Measurements from ENCODE around the gene KIRREL2.
"Not testable (repeated sequence)": the region's sequence is repeated elsewhere in the genome, so short reads cannot be mapped to it uniquely, and the experiment has no call there.

Gene KIRREL2

DNA sequence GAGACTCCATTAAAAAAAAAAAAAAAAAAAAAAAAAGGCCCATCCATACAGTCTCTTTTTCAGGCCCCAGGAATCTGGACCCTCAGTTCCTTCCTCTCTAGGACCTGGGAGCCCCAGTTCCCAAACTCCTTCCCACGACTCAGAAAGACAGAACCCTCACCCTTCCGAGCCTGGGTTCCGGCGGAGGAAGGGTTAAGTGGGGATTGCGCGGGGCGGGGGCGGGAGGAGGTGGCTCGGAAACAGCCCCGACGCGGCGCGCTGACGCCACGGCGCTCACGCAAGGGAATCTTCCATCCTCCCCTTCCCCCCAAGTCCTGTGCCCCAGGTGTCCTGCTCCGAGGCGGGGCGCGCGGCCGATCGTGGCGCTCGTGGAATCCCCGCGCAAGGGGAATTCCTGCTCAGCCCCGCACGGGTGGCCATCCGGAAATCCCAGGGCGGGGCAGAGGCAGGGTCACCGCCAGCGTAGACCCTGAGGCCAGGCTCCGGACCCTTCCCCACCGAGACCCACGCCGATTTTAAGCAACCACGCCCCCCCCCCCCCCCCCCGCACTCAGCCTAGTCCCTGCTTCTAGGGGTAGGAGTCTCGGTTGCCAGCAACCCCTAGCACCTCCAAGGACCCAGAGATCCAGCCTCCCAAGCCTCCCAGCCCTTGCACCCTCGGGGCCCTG lies 43.0 kb downstream of the KIRREL2 start:
- peak; percentile 82 for DNase-seq (ENCODE audit: low read depth)

DNA sequence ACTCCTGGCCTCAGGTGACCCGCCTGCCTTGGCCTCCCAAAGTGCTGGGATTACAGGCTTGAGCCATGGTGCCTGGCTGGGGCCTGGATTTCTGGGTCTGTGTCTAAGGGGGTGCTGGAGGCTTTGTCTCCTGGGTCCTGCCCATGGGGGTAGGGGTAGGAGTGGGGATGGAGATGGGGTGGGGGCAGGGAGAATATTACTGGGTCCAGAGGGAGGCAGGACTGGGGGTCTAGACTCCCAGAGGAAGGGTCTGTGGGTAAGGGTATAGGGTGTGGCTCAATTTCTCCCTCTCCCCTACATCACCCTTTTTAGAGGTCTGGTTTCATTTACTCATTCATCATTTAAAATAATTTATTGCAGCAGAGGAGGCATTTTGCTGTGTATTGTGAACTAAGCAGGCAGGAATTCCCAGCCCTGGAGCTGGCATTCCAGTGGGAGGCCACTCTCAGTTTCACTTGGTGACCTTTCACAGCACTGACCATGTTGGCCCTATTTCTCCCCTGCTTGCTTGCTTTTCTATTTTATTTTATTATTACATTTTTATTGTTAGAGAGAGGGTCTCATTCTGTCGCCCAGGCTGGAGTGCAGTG lies 44.4 kb downstream of the KIRREL2 start:
- no peak for DNase-seq (ENCODE audit: low read depth)

DNA sequence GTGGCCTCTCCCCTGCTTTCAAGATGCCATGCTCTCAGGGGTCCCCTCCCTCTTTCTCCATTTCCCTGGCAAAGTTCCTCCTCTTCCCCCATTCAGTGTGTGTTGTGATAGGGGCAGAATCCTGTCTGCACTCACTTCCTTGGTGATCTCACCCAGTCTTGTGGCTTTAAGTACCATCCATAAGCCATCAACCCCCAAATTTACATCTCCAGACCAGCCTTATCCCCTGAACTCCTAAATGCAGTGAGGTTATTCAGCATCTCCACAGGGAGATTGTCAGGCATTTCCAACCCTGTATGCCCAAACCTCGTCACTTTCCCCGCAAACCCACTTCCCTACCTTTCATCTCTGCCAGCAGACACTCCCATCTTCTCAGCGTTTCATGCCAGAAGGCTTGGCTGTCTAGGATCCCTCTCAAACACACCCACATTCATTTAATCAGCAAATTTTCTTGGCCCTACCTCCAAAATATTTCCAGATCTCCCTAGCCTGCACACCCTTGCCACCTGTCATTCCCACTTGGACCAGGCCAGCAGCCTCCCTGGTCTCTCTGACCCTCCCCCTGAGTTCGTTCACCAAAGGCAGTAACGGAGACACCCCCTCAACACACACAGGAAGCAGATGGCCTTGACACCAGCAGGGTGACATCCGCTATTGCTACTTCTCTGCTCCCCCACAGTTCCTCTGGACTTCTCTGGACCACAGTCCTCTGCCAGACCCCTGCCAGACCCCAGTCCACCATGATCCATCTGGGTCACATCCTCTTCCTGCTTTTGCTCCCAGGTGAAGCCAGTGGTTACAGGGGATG lies 45.3 kb downstream of the KIRREL2 start, which contains the start of gene HCST:
Gene HCST, plus strand, starts transcription at position 676 of the 808 bp plus-strand sequence. Its CDS starts 65 bp downstream, at position 741.
- DNase-seq (ENCODE audit: low read depth) = no peak

DNA sequence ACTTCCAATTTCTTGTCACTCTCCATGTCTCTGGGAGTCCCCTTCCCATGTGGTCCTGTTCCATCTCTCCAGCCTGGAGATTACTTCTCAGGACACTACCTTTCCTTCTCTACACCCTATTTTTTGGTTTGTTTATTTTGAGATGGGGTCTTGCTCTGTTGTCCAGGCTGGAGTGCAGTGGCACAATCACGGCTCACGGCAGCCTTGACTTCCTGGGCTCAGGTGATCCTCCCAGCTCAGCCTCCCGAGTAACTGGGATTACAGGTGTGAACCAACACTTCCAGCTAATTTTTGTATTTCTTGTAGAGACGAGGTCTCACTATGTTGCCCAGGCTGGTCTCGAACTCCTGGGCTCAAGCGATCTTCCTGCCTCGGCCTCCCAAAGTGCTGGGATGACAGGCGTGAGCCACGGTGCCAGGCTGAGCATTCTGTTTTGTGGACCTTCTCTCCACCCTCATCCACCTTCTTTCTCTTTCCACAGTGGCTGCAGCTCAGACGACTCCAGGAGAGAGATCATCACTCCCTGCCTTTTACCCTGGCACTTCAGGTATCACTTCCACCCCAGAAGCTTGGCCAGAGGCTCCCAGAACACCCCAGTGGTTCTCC lies 46.3 kb downstream of the KIRREL2 start:
- DNase-seq (ENCODE audit: low read depth) = no peak

DNA sequence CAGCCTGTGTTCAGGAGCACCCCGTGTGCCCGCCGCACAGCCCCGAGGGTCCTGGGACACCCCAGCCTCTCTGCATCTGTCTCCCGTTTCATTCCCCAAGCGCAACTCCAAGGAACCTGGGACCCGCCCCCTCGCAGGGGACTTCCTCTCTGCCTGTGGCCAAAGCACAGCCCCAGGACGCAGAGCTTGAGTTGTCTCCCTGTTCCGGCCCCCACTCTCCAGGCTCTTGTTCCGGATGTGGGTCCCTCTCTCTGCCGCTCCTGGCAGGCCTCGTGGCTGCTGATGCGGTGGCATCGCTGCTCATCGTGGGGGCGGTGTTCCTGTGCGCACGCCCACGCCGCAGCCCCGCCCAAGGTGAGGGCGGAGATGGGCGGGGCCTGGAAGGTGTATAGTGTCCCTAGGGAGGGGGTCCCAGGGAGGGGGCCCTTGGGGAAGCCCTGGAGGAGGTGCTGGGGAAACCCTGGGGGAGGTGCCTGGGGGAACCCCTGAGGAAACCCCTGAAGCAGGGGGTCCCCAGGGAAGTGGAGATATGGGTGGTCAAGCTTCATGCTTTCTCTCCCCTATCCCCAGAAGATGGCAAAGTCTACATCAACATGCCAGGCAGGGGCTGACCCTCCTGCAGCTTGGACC lies 47.0 kb downstream of the KIRREL2 start:
- peak; percentile 86 for DNase-seq (ENCODE audit: low read depth)

DNA sequence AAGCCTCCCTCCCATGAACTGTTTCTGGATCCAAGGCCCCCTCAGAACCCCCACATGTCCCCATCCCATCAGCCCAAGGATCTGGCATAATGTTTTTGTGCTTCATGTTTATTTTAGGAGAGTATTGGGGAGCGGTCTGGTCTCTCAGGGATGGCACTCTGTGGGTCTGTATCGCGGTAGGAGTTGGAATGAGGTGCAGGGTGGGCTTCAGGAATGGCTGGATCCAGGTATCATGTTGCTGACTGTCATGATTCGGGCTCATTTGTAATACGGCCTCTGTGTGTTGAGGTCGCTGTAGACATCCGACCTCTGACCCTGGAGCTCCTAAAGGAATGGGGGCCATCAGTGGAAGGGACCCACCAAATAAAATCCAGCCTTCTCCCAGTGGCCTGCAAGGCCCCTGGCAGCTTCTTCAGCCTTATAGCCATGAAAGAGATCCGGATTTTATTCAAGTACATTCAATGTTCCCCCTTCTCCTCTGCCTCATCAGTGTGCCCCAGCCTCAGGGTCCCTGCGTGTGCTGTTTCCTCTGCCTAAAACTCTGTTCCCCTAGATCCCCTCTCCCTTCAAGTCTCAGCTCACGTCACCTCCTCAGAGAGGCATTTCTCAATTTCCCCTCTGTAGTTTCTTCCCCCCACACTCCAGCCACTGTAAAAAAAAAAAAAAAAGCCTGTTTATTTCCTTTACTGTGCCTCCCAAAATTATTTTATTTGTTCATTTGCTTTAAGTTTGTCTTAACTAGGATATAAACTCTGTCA lies 47.8 kb downstream of the KIRREL2 start:
- no peak for DNase-seq (ENCODE audit: low read depth)

DNA sequence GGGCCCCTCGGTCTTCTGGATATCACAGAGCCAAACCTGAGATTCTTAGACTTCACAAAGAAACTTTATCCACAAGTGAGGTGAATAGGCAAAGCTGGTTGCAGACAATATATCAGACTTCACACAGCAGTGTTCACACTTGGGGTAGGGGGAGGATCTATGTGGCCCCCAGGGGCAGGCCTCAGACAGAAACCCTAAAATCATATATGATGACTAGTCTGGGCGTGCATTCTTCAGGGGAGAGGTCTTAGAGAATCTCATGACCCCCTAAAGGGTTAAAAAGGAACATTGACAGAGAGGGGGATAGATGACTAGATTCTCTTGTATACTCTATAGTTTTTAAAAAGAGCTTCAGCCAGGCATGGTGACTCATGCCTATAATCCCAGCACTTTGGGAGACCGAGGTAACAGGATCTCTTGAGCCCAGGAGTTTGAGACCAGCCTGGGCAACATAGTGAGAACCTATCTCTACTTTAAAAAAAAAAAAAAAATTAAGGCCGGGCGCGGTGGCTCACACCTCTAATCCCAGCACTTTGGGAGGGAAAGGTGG lies 48.5 kb downstream of the KIRREL2 start:
- DNase-seq (ENCODE audit: low read depth) = no peak

DNA sequence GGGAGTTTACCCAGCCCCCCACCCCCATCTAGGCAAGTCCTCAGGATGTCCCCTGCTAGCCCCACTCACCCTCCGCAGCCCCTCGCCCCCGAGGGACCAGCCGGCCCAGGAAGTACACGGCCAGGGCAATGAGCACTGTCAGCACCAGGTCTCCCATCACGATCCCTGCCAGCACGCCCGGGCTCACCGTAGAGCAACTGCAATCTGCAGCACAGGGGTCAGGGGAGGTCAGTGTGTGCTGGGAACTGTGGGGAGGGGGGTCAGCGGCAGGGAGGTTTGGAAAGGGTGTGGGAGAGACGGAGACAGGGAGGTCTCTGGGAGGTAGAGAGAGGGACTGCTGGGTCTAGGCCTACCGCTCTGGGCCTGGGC lies 50.6 kb downstream of the KIRREL2 start:
- DNase-seq (ENCODE audit: low read depth) = no peak

DNA sequence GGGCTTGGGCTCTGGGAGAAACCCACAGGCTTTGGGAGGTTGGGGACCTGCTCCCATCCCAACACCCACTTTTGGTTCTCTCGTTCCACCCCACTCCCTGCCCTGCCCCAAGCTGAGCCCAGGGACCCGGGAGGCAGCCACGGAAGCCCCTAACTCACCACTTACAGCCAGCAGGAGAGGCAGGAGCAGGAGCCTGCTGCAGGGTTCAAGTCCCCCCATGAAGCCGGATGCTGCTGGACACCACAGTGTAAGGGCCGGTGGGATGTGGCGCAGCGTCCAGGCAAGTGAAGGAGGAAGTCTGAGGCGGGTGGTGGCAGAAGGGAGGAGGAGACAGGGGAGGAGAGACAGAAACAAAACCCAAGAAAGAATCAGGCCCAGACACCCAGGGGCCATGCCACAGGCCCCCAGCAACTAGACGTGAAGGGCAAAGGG lies 51.3 kb downstream of the KIRREL2 start, which contains the start of gene TYROBP:
Gene TYROBP, minus strand, starts transcription at position 286 of the 432 bp plus-strand sequence. Its CDS starts 67 bp downstream, at position 219.
- no peak for DNase-seq (ENCODE audit: low read depth)

DNA sequence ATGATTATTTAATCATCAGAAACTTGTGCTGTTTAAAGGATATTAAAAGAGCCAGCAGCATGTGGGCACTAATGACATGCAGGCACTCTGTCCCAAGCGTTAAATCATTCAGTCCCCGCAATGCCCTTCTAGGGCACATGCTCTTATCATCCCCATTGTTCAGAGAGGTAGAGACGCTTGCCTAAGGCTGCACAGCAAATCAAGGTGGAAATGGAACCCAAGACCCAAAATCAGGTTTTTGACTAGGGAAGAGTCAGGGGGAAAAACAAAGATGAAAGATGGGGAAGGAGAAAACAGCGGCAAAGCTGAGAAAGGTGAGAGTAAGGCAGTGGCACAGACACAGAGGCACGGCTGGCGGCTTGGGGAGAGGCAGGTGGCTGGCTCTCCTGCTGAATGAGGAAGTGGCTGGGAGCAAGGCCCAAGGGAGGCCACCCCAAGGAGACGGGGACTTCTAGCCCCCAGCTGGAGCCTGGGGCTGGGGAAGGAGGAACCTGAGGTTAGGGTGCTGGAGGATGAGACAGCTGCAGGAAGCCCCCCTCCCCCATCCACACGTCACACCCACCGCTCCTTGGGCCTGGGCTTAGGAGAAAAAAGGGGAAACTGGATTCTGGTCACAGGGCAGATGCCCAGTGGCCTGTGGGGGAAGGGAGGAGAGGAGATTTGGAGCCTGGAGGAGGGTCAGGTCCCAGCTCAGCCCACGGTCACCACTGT lies 52.4 kb downstream of the KIRREL2 start:
- no peak for DNase-seq (ENCODE audit: low read depth)

DNA sequence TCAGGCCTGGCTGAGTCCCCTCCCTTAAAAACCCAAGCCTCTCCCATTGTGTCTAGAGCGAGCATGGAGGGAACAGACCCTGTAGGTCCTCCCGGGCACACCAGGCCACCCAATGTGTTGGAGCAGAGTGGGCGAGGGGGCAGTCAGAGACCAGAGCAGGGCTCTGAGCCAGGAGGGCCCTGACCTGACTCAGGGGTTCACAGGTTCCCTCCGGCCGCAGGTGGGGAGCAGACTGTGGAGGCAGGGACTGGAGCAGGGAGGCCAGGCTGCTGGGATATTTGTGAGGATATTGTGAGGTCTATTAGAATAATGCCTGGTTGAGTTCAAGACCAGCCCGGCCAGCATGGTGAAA lies 52.9 kb downstream of the KIRREL2 start:
- no peak for DNase-seq (ENCODE audit: low read depth)

DNA sequence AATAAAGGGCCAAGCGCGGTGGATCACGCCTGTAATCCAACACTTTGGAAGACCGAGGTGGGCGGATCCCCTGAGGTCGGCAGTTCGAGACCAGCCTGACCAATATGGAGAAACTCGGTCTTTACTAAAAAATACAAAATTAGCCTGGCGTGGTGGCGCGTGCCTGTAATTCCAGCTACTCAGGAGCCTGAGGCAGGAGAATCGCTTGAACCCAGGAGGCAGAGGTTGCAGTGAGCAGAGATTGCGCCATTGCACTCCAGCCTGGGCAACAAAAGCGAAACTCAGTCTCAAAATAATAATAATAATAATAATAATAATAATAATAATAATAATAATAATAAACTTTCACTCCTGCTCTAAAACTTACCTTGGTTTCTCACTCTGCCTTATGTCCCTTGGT lies 53.6 kb downstream of the KIRREL2 start:
- not testable (repeated sequence) for DNase-seq (ENCODE audit: low read depth)

DNA sequence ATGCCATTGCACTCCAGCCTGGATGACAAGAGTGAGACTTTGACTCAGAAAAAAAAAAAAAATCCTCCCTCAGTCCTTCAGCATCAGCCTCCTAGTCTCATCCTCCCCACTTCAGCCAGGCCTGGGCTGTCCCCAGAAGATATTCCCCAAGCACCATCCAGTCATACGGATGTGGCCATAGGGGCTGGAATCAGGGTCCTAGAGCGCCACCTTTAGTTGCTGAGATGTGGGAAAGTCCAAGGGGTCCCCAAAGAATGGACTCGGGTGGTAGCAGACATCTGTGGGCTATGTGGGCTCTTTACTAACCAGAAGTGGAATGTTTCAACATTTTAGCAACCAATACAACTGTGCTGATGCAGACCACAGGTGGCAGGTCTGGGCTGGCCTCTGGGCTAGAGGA lies 54.5 kb downstream of the KIRREL2 start:
- no peak for DNase-seq (ENCODE audit: low read depth)

DNA sequence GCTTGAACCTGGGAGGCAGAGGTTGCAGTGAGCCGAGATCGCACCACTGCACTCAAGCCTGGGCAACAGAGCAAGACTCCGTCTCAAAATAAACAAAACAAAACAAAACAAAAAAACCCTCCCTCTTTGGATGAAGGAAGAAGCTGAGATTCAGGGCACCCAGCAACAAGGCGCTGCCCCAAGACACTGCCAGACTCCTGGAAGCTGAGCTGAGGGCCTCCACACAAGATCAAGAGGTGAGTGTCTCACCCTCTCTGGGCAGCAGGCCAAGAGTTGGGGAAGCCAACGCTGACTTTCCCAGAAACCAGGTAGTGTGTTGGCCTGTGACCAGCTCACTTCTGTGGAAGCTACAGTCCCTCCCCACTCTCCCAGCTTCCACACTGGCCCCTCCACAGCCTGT lies 55.1 kb downstream of the KIRREL2 start:
- no peak for DNase-seq (ENCODE audit: low read depth)

DNA sequence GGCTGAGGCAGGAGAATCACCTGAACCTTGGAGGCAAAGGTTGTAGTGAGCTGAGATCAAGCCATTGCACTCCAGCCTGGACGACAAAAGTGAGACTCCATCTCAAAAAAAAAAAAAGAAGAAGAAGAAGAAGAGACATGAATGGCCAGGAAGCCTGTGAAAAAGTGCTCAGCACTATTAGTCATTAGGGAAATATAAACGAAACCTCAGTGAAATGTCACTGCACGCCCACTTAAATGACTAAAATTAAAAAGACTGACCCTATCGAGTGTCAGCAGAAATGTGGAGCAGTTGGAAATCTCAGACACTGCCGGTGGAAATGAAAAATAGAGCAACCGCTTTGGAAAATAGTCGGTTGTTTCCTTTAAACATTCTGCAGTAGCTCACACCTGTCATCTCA lies 56.9 kb downstream of the KIRREL2 start:
- DNase-seq (ENCODE audit: low read depth) = no peak

DNA sequence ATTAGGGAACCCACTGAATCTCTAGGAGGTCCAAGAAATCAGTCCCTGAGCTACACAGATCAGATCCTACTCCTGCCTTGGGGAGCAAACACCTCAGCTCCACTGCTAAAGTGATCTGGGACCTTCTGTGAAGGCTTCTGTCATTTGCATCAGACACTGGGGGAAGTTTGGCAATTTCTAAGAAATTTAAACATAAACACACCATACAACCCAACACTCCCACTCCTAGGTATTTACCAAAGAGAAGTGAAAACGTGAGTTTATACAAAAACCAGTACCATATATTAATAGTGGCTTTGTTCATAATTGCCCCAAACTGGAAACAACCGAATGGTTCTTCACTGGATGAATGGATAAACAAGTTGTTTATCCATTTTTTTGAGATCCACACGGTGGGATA lies 58.7 kb downstream of the KIRREL2 start:
- DNase-seq (ENCODE audit: low read depth) = no peak

Data from stimulated activated CD8-positive, alpha-beta memory T cell treated with anti-CD3 and anti-CD28 coated beads, Interleukin-12 subunit alpha, Interleukin-12 subunit beta, amount 100 ng/mL, for 1 hour (primary cell).